T-helper 1 cell treated with Interleukin-12 subunit alpha and Interleukin-12 subunit beta and Interleukin-4 antibody, amounts not matched to agents 30 μg/mL and 1 μg/mL, for 36 hours (primary cell): Measurements from ENCODE around the gene TEX50.
"Not testable (repeated sequence)": the region's sequence is repeated elsewhere in the genome, so short reads cannot be mapped to it uniquely, and the experiment has no call there.

ENCODE experiments used
- H3K27ac Mint-ChIP-seq: one replicate; pipeline ENCODE4 v1.8.0; 2021; ENCODE audit warnings: mild to moderate bottlenecking, mixed read lengths
- H3K27me3 Mint-ChIP-seq: one replicate; pipeline ENCODE4 v1.8.0; 2021; ENCODE audit warnings: low read depth, mixed read lengths
- H3K36me3 Mint-ChIP-seq: one replicate; pipeline ENCODE4 v1.8.0; 2021; ENCODE audit warnings: low read depth, mixed read lengths
- H3K4me1 Mint-ChIP-seq: one replicate; pipeline ENCODE4 v1.8.0; 2021; ENCODE audit warnings: low read depth, mixed read lengths
- H3K4me3 Mint-ChIP-seq: one replicate; pipeline ENCODE4 v1.8.0; 2021; ENCODE audit warnings: mild to moderate bottlenecking, moderate library complexity, mixed read lengths
- H3K9me3 Mint-ChIP-seq: one replicate; pipeline ENCODE4 v1.8.0; 2021; ENCODE audit warnings: mixed read lengths

TEX50 gene

GRCh38 chr1:173635116-173635515 lies at the start of gene TEX50:
TSS of gene TEX50 (plus strand) at chr1:173635338. CDS start at chr1:173635522, 184 bp downstream.
- no peak within 1 kb of the TSS for H3K4me3 Mint-ChIP-seq
- H3K36me3 Mint-ChIP-seq = no peaks in the 10 kb centered on the region

DNA sequence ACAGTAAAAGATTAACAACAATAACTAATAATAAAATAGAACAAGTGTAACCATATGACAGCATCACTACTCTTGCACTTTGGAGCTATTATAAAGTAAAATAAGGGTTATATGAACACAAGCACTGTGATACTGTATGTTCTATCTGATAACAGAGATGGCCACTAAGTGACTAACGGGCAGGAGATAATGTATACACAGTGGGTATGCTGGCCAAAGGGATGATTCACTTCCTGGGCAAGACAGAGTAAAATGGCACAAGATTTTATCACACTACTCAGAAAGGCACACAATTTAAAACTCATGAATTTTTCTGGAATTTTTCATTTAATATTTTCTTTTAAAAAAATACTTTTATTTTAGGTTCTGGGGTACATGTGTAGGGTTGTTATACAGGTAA lies 44.6 kb upstream of the TEX50 start:
- H3K9me3 Mint-ChIP-seq = no peaks in the 10 kb centered on the region
- no peak overlapping the region for H3K4me3 Mint-ChIP-seq
- peaks cover 35% of the 10 kb centered on the region for H3K27me3 Mint-ChIP-seq
- H3K27ac Mint-ChIP-seq = no peak overlapping the region
- H3K36me3 Mint-ChIP-seq = no peaks in the 10 kb centered on the region
- no peaks in the 10 kb centered on the region for H3K4me1 Mint-ChIP-seq

More at GRCh38 chr1:173635116-173635515, at the start of gene TEX50:
- no peaks in the 10 kb centered on the region for H3K4me1 Mint-ChIP-seq
- H3K9me3 Mint-ChIP-seq = peaks cover 17% of the 10 kb centered on the region
- peaks cover 8% of the 10 kb centered on the region for H3K27me3 Mint-ChIP-seq
- H3K27ac Mint-ChIP-seq = no peak within 1 kb of the TSS

- not testable (repeated sequence) for H3K9me3 Mint-ChIP-seq, H3K27ac Mint-ChIP-seq, H3K36me3 Mint-ChIP-seq, H3K4me3 Mint-ChIP-seq, H3K4me1 Mint-ChIP-seq
- peaks cover 39% of the 10 kb centered on the region for H3K27me3 Mint-ChIP-seq
Measured at GRCh38 chr1:173591138-173591537, 44.0 kb upstream of the TEX50 start.

GRCh38 chr1:173596097-173596825 lies 38.9 kb upstream of the TEX50 start:
- no peak overlapping the region for H3K4me3 Mint-ChIP-seq
- H3K9me3 Mint-ChIP-seq = no peaks in the 10 kb centered on the region
- no peaks in the 10 kb centered on the region for H3K4me1 Mint-ChIP-seq
- no peak overlapping the region for H3K27ac Mint-ChIP-seq
- H3K27me3 Mint-ChIP-seq = peaks cover 32% of the 10 kb centered on the region
- H3K36me3 Mint-ChIP-seq = no peaks in the 10 kb centered on the region

- no peak overlapping the region for H3K4me3 Mint-ChIP-seq
- H3K27ac Mint-ChIP-seq = no peak overlapping the region
- peaks cover 8% of the 10 kb centered on the region for H3K27me3 Mint-ChIP-seq
- H3K36me3 Mint-ChIP-seq = no peaks in the 10 kb centered on the region
- peaks cover 4% of the 10 kb centered on the region for H3K4me1 Mint-ChIP-seq
- H3K9me3 Mint-ChIP-seq = no peaks in the 10 kb centered on the region
Measured at GRCh38 chr1:173601588-173601987, 33.5 kb upstream of the TEX50 start.

DNA sequence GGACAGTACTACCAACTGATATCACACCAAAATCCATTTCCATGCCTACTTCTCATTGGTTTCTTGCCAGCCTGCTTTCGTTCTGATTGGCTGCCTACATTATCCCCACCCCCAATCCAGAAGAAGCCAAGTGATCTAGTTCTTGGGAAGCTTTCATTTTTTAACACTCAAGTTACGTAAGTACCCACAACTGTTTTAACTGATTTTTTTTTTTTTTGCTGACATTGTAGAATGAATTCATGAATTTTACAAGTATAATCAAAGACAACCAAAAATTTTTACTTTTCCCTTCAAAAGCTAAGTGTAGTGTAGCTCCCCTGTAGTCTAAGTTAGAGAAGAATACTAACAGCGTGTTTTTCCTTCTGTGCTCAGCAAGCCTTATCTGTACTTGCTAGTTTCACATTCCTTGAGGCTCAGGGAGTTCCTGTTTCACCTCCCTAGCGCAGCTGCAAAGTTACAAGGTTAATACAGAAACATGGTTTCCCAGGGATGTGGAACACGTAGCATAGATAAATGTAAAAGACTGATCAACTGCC lies 32.0 kb upstream of the TEX50 start, which contains the start of gene SLC9C2:
SLC9C2 (minus strand) TSS at position 17 of the 536 bp plus-strand sequence. CDS start 1,296 bp downstream, outside the sequence.
- H3K27me3 Mint-ChIP-seq = no peaks in the 10 kb centered on the region
- no peaks in the 10 kb centered on the region for H3K9me3 Mint-ChIP-seq
- peaks cover 4% of the 10 kb centered on the region for H3K4me1 Mint-ChIP-seq
- no peak within 1 kb of the TSS for H3K4me3 Mint-ChIP-seq
- no peak within 1 kb of the TSS for H3K27ac Mint-ChIP-seq
- H3K36me3 Mint-ChIP-seq = no peaks in the 10 kb centered on the region

GRCh38 chr1:173608503-173609216 lies 26.5 kb upstream of the TEX50 start:
- H3K9me3 Mint-ChIP-seq = peaks cover 4% of the 10 kb centered on the region
- no peak overlapping the region for H3K27ac Mint-ChIP-seq
- H3K36me3 Mint-ChIP-seq = no peaks in the 10 kb centered on the region
- H3K4me1 Mint-ChIP-seq = no peaks in the 10 kb centered on the region
- no peaks in the 10 kb centered on the region for H3K27me3 Mint-ChIP-seq
- H3K4me3 Mint-ChIP-seq = no peak overlapping the region

DNA sequence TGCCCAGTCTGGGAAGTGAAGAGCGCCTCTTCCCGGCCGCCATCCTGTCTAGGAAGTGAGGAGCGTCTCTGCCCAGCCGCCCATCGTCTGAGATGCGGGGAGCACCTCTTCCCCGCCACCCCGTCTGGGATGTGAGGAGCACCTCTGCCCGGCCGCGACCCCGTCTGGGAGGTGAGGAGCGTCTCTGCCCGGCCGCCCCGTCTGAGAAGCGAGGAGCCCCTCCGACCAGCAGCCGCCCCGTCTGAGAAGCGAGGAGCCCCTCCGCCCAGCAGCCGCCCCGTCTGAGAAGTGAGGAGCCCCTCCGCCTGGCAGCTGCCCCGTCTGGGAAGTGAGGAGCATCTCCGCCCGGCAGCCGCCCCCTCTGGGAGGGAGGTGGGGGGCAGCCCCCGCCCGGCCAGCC lies 22.1 kb upstream of the TEX50 start:
- H3K27ac Mint-ChIP-seq, H3K36me3 Mint-ChIP-seq, H3K9me3 Mint-ChIP-seq, H3K4me1 Mint-ChIP-seq, H3K4me3 Mint-ChIP-seq, H3K27me3 Mint-ChIP-seq: not testable (repeated sequence)

- Mint-ChIP-seq H3K36me3 (no peaks in the 10 kb centered on the region), H3K27ac (no peak overlapping the region), H3K27me3 (peaks cover 17% of the 10 kb centered on the region), H3K9me3 (peaks cover 23% of the 10 kb centered on the region), H3K4me1 (no peaks in the 10 kb centered on the region), H3K4me3 (no peak overlapping the region)
Measured at GRCh38 chr1:173616859-173617258, 18.3 kb upstream of the TEX50 start.

GRCh38 chr1:173627269-173627668 lies 7.9 kb upstream of the TEX50 start:
- H3K4me3 Mint-ChIP-seq = no peak overlapping the region
- no peaks in the 10 kb centered on the region for H3K36me3 Mint-ChIP-seq
- H3K9me3 Mint-ChIP-seq = no peaks in the 10 kb centered on the region

GRCh38 chr1:173628888-173629287 lies 6.2 kb upstream of the TEX50 start:
- H3K27me3 Mint-ChIP-seq = peaks cover 4% of the 10 kb centered on the region
- no peak overlapping the region for H3K4me3 Mint-ChIP-seq
- H3K9me3 Mint-ChIP-seq = no peaks in the 10 kb centered on the region
- no peaks in the 10 kb centered on the region for H3K4me1 Mint-ChIP-seq
- no peak overlapping the region for H3K27ac Mint-ChIP-seq
- H3K36me3 Mint-ChIP-seq = no peaks in the 10 kb centered on the region

More at GRCh38 chr1:173627269-173627668, 7.9 kb upstream of the TEX50 start:
- no peaks in the 10 kb centered on the region for H3K4me1 Mint-ChIP-seq
- H3K27ac Mint-ChIP-seq = no peak overlapping the region
- peaks cover under 1% of the 10 kb centered on the region for H3K27me3 Mint-ChIP-seq

DNA sequence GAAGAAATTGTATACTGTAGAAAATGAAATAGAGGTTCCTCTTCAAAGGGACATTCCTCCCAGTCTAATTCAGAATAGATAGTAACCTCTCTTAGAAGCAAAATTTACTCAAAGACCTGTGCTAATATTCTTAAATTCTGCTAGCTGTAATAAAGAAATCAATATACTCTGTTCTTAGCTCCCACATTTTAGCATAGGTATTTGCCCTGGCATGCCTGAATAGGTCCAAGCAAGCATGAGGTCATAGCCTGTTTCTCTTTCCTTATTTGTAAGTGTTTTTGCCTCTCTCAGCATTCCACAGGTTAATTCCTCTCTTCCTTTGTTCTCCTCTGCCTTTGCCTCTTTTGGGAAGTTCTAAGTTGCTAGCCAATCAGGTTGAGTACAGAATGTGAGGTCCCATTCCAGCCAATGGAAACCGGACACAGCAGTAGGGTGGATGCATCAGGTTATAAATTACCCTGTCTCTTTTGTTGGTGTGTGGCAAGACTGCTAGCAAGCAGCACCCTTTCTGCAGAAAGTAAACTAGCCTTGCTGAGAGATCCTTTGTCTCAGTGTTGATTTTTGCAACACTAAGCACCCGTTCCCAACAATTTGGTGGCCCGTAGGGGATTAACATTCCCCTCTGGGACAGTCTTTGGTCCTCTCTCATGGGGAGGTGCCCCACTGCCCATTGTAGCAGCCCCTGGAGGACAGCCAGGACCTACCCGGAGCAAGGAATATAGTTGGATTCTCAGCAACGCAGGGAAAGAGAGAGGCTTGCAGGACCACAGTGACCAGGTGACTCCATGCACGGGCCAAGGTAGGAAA lies 2.3 kb downstream of the TEX50 start:
- H3K4me3 Mint-ChIP-seq, H3K36me3 Mint-ChIP-seq, H3K27me3 Mint-ChIP-seq, H3K27ac Mint-ChIP-seq, H3K4me1 Mint-ChIP-seq: not testable (repeated sequence)
- H3K9me3 Mint-ChIP-seq = peaks cover 26% of the 10 kb centered on the region

DNA sequence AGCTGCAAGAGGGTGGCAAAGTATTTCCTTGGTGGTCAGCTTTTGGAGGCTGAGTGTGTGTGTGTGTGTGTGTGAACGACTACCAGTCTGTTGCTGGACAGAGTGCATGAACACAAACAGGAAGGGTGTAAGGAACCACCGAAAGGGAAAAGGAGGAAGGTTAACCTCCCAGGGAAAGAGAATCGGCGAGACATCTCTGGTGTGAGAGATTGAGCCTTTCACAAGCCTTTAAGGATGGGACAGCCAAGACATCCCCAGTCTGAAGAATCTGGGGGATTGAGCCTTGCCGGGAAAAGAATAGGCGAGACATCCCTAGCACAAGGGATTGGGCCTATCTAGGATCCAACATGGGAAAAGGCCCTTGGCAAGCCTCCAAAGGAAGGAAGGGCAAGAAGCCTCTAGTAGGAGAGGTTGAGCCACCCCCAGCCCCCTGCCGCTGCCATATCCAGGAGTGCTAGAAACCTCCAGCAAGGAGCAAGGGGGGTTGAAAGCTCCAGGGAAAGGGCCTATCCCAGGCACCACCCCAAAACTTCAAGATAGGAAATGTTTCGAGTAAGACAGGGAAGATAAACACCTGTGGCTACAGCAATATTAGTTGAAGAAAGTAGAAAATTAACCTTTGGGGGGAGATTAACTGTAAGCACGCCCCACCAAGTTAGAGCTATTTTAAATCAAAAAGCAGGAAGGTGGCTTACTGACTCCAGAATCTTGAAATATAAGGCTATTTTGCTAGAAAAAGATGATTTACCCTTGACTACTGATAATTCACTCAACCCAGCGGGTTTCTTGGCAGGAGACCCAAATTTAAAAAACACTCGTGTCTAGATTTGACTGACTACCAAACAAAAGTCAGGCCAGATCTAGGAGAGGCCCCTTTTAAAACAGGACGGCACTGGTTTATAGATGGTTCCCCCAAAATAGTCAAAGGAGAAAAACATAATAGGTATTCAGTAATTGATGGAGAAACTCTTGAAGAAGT lies 3.2 kb downstream of the TEX50 start:
- H3K4me3 Mint-ChIP-seq = no peak overlapping the region
- H3K36me3 Mint-ChIP-seq = no peaks in the 10 kb centered on the region

More for the DNA sequence above, 3.2 kb downstream of the TEX50 start:
- peaks cover 1% of the 10 kb centered on the region for H3K4me1 Mint-ChIP-seq
- H3K9me3 Mint-ChIP-seq = peaks cover 26% of the 10 kb centered on the region
- H3K27me3 Mint-ChIP-seq = peaks cover 4% of the 10 kb centered on the region
- no peak overlapping the region for H3K27ac Mint-ChIP-seq
